AG04449 (cell line): ENCODE results near the gene SLC36A3.
A peak's percentile ranks its signal among the peaks of the same experiment; 100 is the strongest.

Experiments used
- CTCF ChIA-PET: fragments of 350-600 bp; formaldehyde crosslinking; extraction: SDS; loops from one replicate; lab custom pipeline; 2021; ENCODE audit warnings: antibody characterized with exemption; lab: Yijun Ruan, JAX
- POLR2A ChIA-PET: fragments of 400-600, 350-600 bp; formaldehyde crosslinking; extraction: SDS; loops from one replicate; lab custom pipeline; 2020; ENCODE audit warnings: antibody characterized with exemption, inconsistent platforms; lab: Yijun Ruan, JAX
- DNase-seq: peaks from one replicate; pipeline ENCODE4 v3.0.0-alpha.2; 2010; ENCODE audit warnings: low read depth, low spot score
- H3K4me3 ChIP-seq: 2 replicates; pipeline ENCODE4 v1.5.1; 2011; ENCODE audit warnings: low read depth, mild to moderate bottlenecking, control low read depth, low read length
- CTCF ChIP-seq: IDR thresholded peaks from one replicate; pipeline ENCODE4 v1.5.1; 2011; ENCODE audit warnings: mild to moderate bottlenecking, moderate library complexity, low read length, control low read depth, inconsistent platforms; ENCODE audit not compliant: insufficient read depth; ENCODE audit errors: missing control alignments

Gene SLC36A3

GRCh38 chr5:151275803-151276202, 27.8 kb downstream of the SLC36A3 start:
- ChIA-PET CTCF (no interaction called here), POLR2A (no interaction called here)
- no peak for DNase-seq
- TF ChIP-seq CTCF, result no peak
- no peak overlapping the region for H3K4me3 ChIP-seq

- no peak overlapping the region for H3K4me3 ChIP-seq
- no peak for TF ChIP-seq CTCF
- ChIA-PET CTCF (no interaction called here), POLR2A (no interaction called here)
- no peak for DNase-seq
These were observed 28.9 kb downstream of the SLC36A3 start for GRCh38 chr5:151274666-151275065.

DNA sequence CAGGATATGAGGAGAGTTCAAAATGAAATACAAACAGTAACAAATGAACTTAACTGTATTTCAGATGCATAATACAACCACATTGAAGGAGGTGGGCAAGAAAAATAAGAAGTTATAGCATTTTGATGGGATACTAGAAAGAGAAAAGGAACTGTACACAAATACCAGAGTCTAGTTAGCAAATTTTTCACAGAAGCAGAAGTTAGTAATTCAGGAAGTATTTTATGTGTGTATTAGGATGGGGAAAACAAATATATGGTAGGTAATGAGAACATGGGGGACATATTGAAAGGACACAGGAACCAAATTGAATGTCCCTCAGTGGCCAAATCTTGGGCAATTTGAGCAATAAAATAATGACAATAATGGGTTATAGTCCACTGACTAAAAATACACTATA, 32.2 kb downstream of the SLC36A3 start:
- CTCF ChIA-PET, result no interaction called here
- no peak for DNase-seq
- no peak for TF ChIP-seq CTCF
- H3K4me3 ChIP-seq, result no peak overlapping the region
- POLR2A ChIA-PET, result no interaction called here

- no peak overlapping the region for H3K4me3 ChIP-seq
- TF ChIP-seq CTCF, result no peak
- CTCF ChIA-PET, result no interaction called here
- POLR2A ChIA-PET, result no interaction called here
- peak; percentile 63 for DNase-seq
These were observed 33.0 kb downstream of the SLC36A3 start for GRCh38 chr5:151270599-151270998.

DNA sequence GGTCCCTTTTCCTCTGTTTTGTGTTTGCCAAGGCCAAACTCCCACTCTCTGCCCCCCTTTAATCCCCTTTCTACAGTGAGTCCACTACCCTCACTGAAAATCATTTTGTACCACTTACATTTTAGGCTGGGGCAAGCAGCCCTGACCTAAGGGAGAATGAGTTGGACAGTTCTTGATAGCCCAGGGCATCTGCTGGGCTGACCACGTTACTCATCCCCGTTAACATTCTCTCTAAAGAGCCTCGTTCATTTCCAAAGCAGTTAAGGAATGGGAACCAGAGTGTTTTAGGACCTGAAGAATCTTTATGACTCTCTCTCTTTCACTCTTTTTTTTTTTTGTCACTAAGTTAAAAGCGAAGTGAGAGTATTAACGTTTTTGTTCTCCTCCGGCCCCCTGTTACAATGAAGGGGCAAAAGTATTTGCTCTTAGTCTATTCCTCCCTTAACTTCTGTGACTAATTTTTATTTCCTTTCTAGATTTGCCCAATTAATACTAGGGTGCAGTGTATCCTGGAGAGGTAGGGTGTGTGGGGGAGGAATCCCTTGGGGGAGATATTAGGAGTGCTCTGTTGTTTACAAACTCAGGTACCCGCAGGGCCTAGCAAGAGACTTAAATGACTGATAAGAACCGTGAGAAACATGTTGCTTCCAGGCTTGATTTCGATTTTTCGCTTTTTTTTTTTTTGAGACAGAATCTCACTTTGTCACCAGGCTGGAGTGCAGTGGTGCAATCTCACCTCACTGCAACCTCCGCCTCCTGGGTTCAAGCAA, 35.9 kb downstream of the SLC36A3 start:
- POLR2A ChIA-PET, result no interaction called here
- CTCF ChIA-PET, result no interaction called here

More for the DNA sequence above, 35.9 kb downstream of the SLC36A3 start:
- no peak overlapping the region for H3K4me3 ChIP-seq
- no peak for TF ChIP-seq CTCF
- no peak for DNase-seq
